Lower leg skin (tissue), 3 donors: Measurements from ENCODE around the gene INHBE.

Experiments
- CTCF ChIP-seq, 3 donors: fragments of 450-650 bp; IDR thresholded peaks; one replicate each; pipeline ENCODE4 v1.5.1; 2016; ENCODE audit warnings: antibody characterized with exemption in 3 of 3, mild to moderate bottlenecking in 3 of 3, moderate library complexity in 2 of 3
- POLR2A ChIP-seq, 2 donors: fragments of 450-650 bp; IDR thresholded peaks; one replicate each; pipeline ENCODE4 v1.6.1; 2016 to 2017; ENCODE audit warnings: antibody characterized with exemption in 2 of 2, mild to moderate bottlenecking in 1 of 2, moderate library complexity in 1 of 2

GRCh38 chr12:57429473-57430111, 25.5 kb upstream of the INHBE start:
- TF ChIP-seq CTCF (IDR thresholded peaks at IDR 0.05) (no peak), POLR2A (IDR thresholded peaks at IDR 0.05) (no peak)
